ENCODE results near the gene TTC1. TPM values are rescaled to one million over a fixed set of nuclear protein-coding genes. Genes with fewer than 3 reads are reported as not detected.

The TTC1 gene
- total RNA-seq, 1 experiment from 2014 or later = 53.0 TPM

GRCh38 chr5:160057256-160057655 lies 48.3 kb downstream of the TTC1 start:
- Mint-ChIP-seq H3K4me1 (ENCODE audit: low read depth, unreplicated experiment) (peaks cover 6% of the 10 kb centered on the region), H3K27me3 (ENCODE audit: insufficient read depth, unreplicated experiment) (no peaks in the 10 kb centered on the region), H3K4me3 (ENCODE audit: unreplicated experiment) (no peak overlapping the region), H3K27ac (ENCODE audit: unreplicated experiment) (no peak overlapping the region), H3K36me3 (ENCODE audit: insufficient read depth, unreplicated experiment) (peaks cover 45% of the 10 kb centered on the region), H3K9me3 (ENCODE audit: unreplicated experiment) (no peaks in the 10 kb centered on the region)
- no peak overlapping the region for H3K4me3 ChIP-seq (ENCODE audit: low read depth, low read length)
- intact Hi-C loops (cut with micrococcal nuclease; ENCODE audit: unreplicated experiment) = no loop called here
- peaks cover 4% of the 10 kb centered on the region for H3K36me3 ChIP-seq (ENCODE audit: control insufficient read depth, insufficient read depth, low read length)
- CTCF ChIA-PET = no interaction called here
- no peaks in the 10 kb centered on the region for H3K27me3 ChIP-seq (replicated peaks; ENCODE audit: control insufficient read depth, insufficient read depth, low read length)
- TF ChIP-seq CTCF (IDR thresholded peaks at IDR 0.05; ENCODE audit: insufficient read depth in 1 of 2, low read depth in 1 of 2, low read length in 1 of 2, severe bottlenecking in 1 of 2, unreplicated experiment in 1 of 2) = no peak
- H3K4me1 ChIP-seq = no peaks in the 10 kb centered on the region; the same call in 1 of the 2 replicates
- BruUV-seq (replicated peaks) = no TSS peak
- no peaks in the 10 kb centered on the region for H3K9me3 ChIP-seq
- no peak for DNase-seq
- POLR2A ChIA-PET = no interaction called here

GRCh38 chr5:160060001-160060400 lies 51.1 kb downstream of the TTC1 start:
- Histone ChIP-seq H3K9me3 (no peaks in the 10 kb centered on the region), H3K4me1 (peaks cover 20% of the 10 kb centered on the region), H3K36me3 (ENCODE audit: control insufficient read depth, insufficient read depth, low read length) (peaks cover 6% of the 10 kb centered on the region), H3K27me3 (replicated peaks; ENCODE audit: control insufficient read depth, insufficient read depth, low read length) (no peaks in the 10 kb centered on the region), H3K4me3 (ENCODE audit: low read depth, low read length) (no peak overlapping the region)
- DNase-seq = no peak
- ChIA-PET CTCF (no interaction called here), POLR2A (no interaction called here)
- Mint-ChIP-seq H3K4me3 (ENCODE audit: unreplicated experiment) (no peak overlapping the region), H3K36me3 (ENCODE audit: insufficient read depth, unreplicated experiment) (peaks cover 29% of the 10 kb centered on the region), H3K9me3 (ENCODE audit: unreplicated experiment) (no peaks in the 10 kb centered on the region), H3K27ac (ENCODE audit: unreplicated experiment) (no peak overlapping the region), H3K4me1 (ENCODE audit: low read depth, unreplicated experiment) (peaks cover 9% of the 10 kb centered on the region), H3K27me3 (ENCODE audit: insufficient read depth, unreplicated experiment) (no peaks in the 10 kb centered on the region)
- BruUV-seq (replicated peaks) = no TSS peak
- intact Hi-C loops (cut with micrococcal nuclease; ENCODE audit: unreplicated experiment) = no loop called here
- TF ChIP-seq CTCF (IDR thresholded peaks at IDR 0.05; ENCODE audit: insufficient read depth in 1 of 2, low read depth in 1 of 2, low read length in 1 of 2, severe bottlenecking in 1 of 2, unreplicated experiment in 1 of 2) = no peak

- peaks cover 26% of the 10 kb centered on the region for H3K36me3 Mint-ChIP-seq (ENCODE audit: insufficient read depth, unreplicated experiment)
- DNase-seq = no peak
- Histone ChIP-seq H3K9me3 (no peaks in the 10 kb centered on the region), H3K36me3 (ENCODE audit: control insufficient read depth, insufficient read depth, low read length) (peaks cover 2% of the 10 kb centered on the region; the same call in 1 of the 2 replicates), H3K4me1 (peaks cover 30% of the 10 kb centered on the region), H3K4me3 (ENCODE audit: low read depth, low read length) (no peak overlapping the region), H3K27me3 (replicated peaks; ENCODE audit: control insufficient read depth, insufficient read depth, low read length) (no peaks in the 10 kb centered on the region)
- H3K9me3 Mint-ChIP-seq (ENCODE audit: unreplicated experiment) = no peaks in the 10 kb centered on the region
- no peaks in the 10 kb centered on the region for H3K27me3 Mint-ChIP-seq (ENCODE audit: insufficient read depth, unreplicated experiment)
- ChIA-PET CTCF (interaction anchor here (0.6 kb wide), 1 partner anchor 43 kb away, joined by 3 read pairs; no protein-coding TSS in a partner anchor), POLR2A (no interaction called here)
- H3K27ac Mint-ChIP-seq (ENCODE audit: unreplicated experiment) = no peak overlapping the region
- H3K4me1 Mint-ChIP-seq (ENCODE audit: low read depth, unreplicated experiment) = peaks cover 13% of the 10 kb centered on the region
- H3K4me3 Mint-ChIP-seq (ENCODE audit: unreplicated experiment) = no peak overlapping the region
- TF ChIP-seq CTCF (IDR thresholded peaks at IDR 0.05; ENCODE audit: insufficient read depth in 1 of 2, low read depth in 1 of 2, low read length in 1 of 2, severe bottlenecking in 1 of 2, unreplicated experiment in 1 of 2) = no peak
- no TSS peak for BruUV-seq (replicated peaks)
- intact Hi-C loops (cut with micrococcal nuclease; ENCODE audit: unreplicated experiment) = no loop called here
These were observed 52.8 kb downstream of the TTC1 start for GRCh38 chr5:160061770-160062169.

Measured in Caco-2 (cell line).